ENCODE data around the gene CTBP1.

The CTBP1 gene

GRCh38 chr4:1215141-1216075 is 33.5 kb downstream of the CTBP1 start:
- ChIA-PET POLR2A (interaction anchor here (1.2 kb wide), 1 partner anchor 10 kb away, joined by 3 read pairs; no protein-coding TSS in a partner anchor), CTCF (interaction anchor here (0.9 to 1.1 kb wide), 2 partner anchors 48 to 85 kb away, joined by 3 to 4 read pairs; no protein-coding TSS in a partner anchor)
- no peak for TF ChIP-seq CTCF (IDR thresholded peaks at IDR 0.05; ENCODE audit: insufficient read depth, low read length, missing control alignments)
- no peak overlapping the region for H3K4me3 ChIP-seq (ENCODE audit: low read depth, low read length)
- no peak for DNase-seq (ENCODE audit: low read depth, low spot score)

- ChIA-PET CTCF (interaction anchor here (0.9 to 1.1 kb wide), 2 partner anchors 47 to 84 kb away, joined by 3 to 4 read pairs; no protein-coding TSS in a partner anchor), POLR2A (interaction anchor here (1.2 kb wide), 1 partner anchor 9 kb away, joined by 3 read pairs; no protein-coding TSS in a partner anchor)
- no peak for DNase-seq (ENCODE audit: low read depth, low spot score)
- TF ChIP-seq CTCF (IDR thresholded peaks at IDR 0.05; ENCODE audit: insufficient read depth, low read length, missing control alignments) = no peak
- no peak overlapping the region for H3K4me3 ChIP-seq (ENCODE audit: low read depth, low read length)
These were observed 34.5 kb downstream of the CTBP1 start for GRCh38 chr4:1214101-1215095.

- CTCF ChIA-PET = interaction anchor here (1.1 kb wide), 1 partner anchor 61 kb away, joined by 3 read pairs; no protein-coding TSS in a partner anchor
- TF ChIP-seq CTCF (IDR thresholded peaks at IDR 0.05; ENCODE audit: insufficient read depth, low read length, missing control alignments) = no peak
- POLR2A ChIA-PET = no interaction called here
- DNase-seq (ENCODE audit: low read depth, low spot score) = no peak
- no peak overlapping the region for H3K4me3 ChIP-seq (ENCODE audit: low read depth, low read length)
These were observed 35.5 kb downstream of the CTBP1 start for GRCh38 chr4:1213336-1213995.

- DNase-seq (ENCODE audit: low read depth, low spot score) = no peak
- CTCF ChIA-PET = interaction anchor here (1.1 to 1.2 kb wide), 2 partner anchors 11 to 61 kb away, joined by 3 read pairs; no protein-coding TSS in a partner anchor
- no peak for TF ChIP-seq CTCF (IDR thresholded peaks at IDR 0.05; ENCODE audit: insufficient read depth, low read length, missing control alignments)
- POLR2A ChIA-PET = no interaction called here
- no peak overlapping the region for H3K4me3 ChIP-seq (ENCODE audit: low read depth, low read length)
These were observed 36.2 kb downstream of the CTBP1 start for GRCh38 chr4:1212546-1213335.

GRCh38 chr4:1211891-1212545 is 36.9 kb downstream of the CTBP1 start:
- ChIA-PET CTCF (interaction anchor here (1.2 to 2.0 kb wide), 2 partner anchors 10 to 44 kb away, joined by 3 to 9 read pairs; no protein-coding TSS in a partner anchor), POLR2A (no interaction called here)

More at GRCh38 chr4:1211891-1212545, 36.9 kb downstream of the CTBP1 start:
- H3K4me3 ChIP-seq (ENCODE audit: low read depth, low read length) = no peak overlapping the region
- no peak for DNase-seq (ENCODE audit: low read depth, low spot score)
- TF ChIP-seq CTCF (IDR thresholded peaks at IDR 0.05; ENCODE audit: insufficient read depth, low read length, missing control alignments) = no peak
